CD4-positive, alpha-beta T cell (primary cell): ENCODE data around the gene KMT2C. TPM values are rescaled to one million over a fixed set of nuclear protein-coding genes. Genes with fewer than 3 reads are reported as not detected.

ENCODE experiments used
- ATAC-seq: fragments of 200-7000 bp; cut with Tn5 transposase; one replicate; pipeline ENCODE4 v1.10.0; 2022; ENCODE audit warnings: mild to moderate bottlenecking; ENCODE audit not compliant: poor library complexity
- CTCF ChIA-PET: fragments of 350-600 bp; sonication (Branson Sonifier 250); formaldehyde crosslinking; loops from one replicate; lab custom pipeline; 2021; ENCODE audit warnings: antibody characterized with exemption, inconsistent platforms; lab: Charles Lee
- POLR2A ChIA-PET: fragments of 350-600 bp; sonication (Branson Sonifier 250); formaldehyde crosslinking; loops from one replicate; lab custom pipeline; 2021; ENCODE audit warnings: antibody characterized with exemption, inconsistent platforms; lab: Charles Lee
- DNase-seq, 14 experiments: peaks; one replicate each; pipeline ENCODE4 v3.0.0-alpha.2; 2013 to 2020; ENCODE audit warnings: mixed read lengths in 2 of 14
- H3K27ac ChIP-seq, 2 donors: one replicate each; pipeline versions ENCODE4 v1.5.1 to v1.7.0; 2013; ENCODE audit warnings: low read length in 2 of 2, low read depth in 1 of 2, mild to moderate bottlenecking in 1 of 2
- H3K27me3 ChIP-seq, 2 experiments: 1 replicate in 1 of 2; 2 replicates in 1 of 2; pipeline versions ENCODE4 v1.6.1 to v1.7.0; 2013; ENCODE audit warnings: low read length in 2 of 2, control low read depth in 1 of 2, mild to moderate bottlenecking in 1 of 2, moderate library complexity in 1 of 2; ENCODE audit not compliant: insufficient read depth in 2 of 2, control insufficient read depth in 1 of 2
- H3K36me3 ChIP-seq: one replicate; pipeline ENCODE4 v1.6.1; 2013; ENCODE audit warnings: low read length, control low read depth; ENCODE audit not compliant: insufficient read depth
- H3K4me1 ChIP-seq: one replicate; pipeline ENCODE4 v1.6.1; 2013; ENCODE audit warnings: low read length, control low read depth; ENCODE audit not compliant: insufficient read depth
- H3K4me3 ChIP-seq: one replicate; pipeline ENCODE4 v1.5.1; 2013; ENCODE audit warnings: mild to moderate bottlenecking, low read length, moderate library complexity
- H3K9me3 ChIP-seq, 2 experiments: 1 replicate in 1 of 2; 2 replicates in 1 of 2; pipeline versions ENCODE4 v1.6.1 to v1.7.0; 2013; ENCODE audit warnings: low read length in 2 of 2, mild to moderate bottlenecking in 2 of 2, control low read depth in 1 of 2, moderate library complexity in 1 of 2; ENCODE audit not compliant: control insufficient read depth in 1 of 2, insufficient read depth in 1 of 2
- H3K27ac Mint-ChIP-seq: one replicate; pipeline ENCODE4 v1.8.0; 2020; ENCODE audit warnings: mixed read lengths
- H3K27me3 Mint-ChIP-seq: one replicate; pipeline ENCODE4 v1.8.0; 2021; ENCODE audit warnings: mixed read lengths
- H3K36me3 Mint-ChIP-seq: one replicate; pipeline ENCODE4 v1.8.0; 2021; ENCODE audit warnings: low read depth, mixed read lengths
- H3K4me1 Mint-ChIP-seq: one replicate; pipeline ENCODE4 v1.8.0; 2021; ENCODE audit warnings: low read depth, mixed read lengths
- H3K4me3 Mint-ChIP-seq: one replicate; pipeline ENCODE4 v1.8.0; 2020; ENCODE audit warnings: mild to moderate bottlenecking, mixed read lengths
- H3K9me3 Mint-ChIP-seq: one replicate; pipeline ENCODE4 v1.8.0; 2020; ENCODE audit warnings: mixed read lengths
- CTCF ChIP-seq: fragments of 200-600 bp; IDR thresholded peaks from one replicate; pipeline ENCODE4 v1.8.0; 2022; ENCODE audit warnings: antibody characterized with exemption, mild to moderate bottlenecking
- intact Hi-C, 2 experiments: fragments of 100-400 bp; cut with DNase I in 1 of 2; cut with micrococcal nuclease in 1 of 2; formaldehyde crosslinking; loops; one replicate each; pipeline versions ENCODE4 v1.15.1 to v1.9.0; 2023 to 2025; cut with DNase I, micrococcal nuclease
- total RNA-seq, 174 experiments: library from RNA in 2 of 174; stranded (reverse) in 2 of 174; gene quantifications; one replicate each; pipeline ENCODE4 v1.2.3 and lab custom pipeline; 2021 to 2026

The KMT2C gene
- total RNA-seq, 2 experiments from 2014 or later: 113 to 118 TPM

GRCh38 chr7:152463709-152464311 lies 28.0 kb upstream of the KMT2C start:
- Mint-ChIP-seq H3K36me3 (peaks cover 4% of the 10 kb centered on the region), H3K27ac (peak overlapping the region; percentile 74), H3K9me3 (no peaks in the 10 kb centered on the region), H3K27me3 (no peaks in the 10 kb centered on the region), H3K4me3 (peak overlapping the region; percentile 93), H3K4me1 (peaks cover 6% of the 10 kb centered on the region)
- H3K4me3 ChIP-seq: peak overlapping the region; percentile 93
- CTCF ChIA-PET: interaction anchor here (0.9 to 2.5 kb wide), 2 partner anchors 30 to 126 kb away, joined by 3 to 6 read pairs; no protein-coding TSS in a partner anchor
- ATAC-seq (peak; percentile 91), DNase-seq (peak; percentile 99 to 100 (median 100))
- no peak for TF ChIP-seq CTCF
- peaks cover 10% of the 10 kb centered on the region for H3K4me1 ChIP-seq
- H3K9me3 ChIP-seq: no peaks in the 10 kb centered on the region
- peak overlapping the region; percentile 76 to 93 for H3K27ac ChIP-seq
- no peaks in the 10 kb centered on the region for H3K27me3 ChIP-seq
- no peaks in the 10 kb centered on the region for H3K36me3 ChIP-seq
- intact Hi-C loops: loop anchor here (1.0 to 10.0 kb wide), 7 partner anchors 27 to 589 kb away; partner anchors contain the start of genes KMT2C (in 2 of the 2), ACTR3B (in 1 of the 2), PRKAG2 (in 1 of the 2) and XRCC2 (in 1 of the 2)
- POLR2A ChIA-PET: interaction anchor here (0.6 to 2.4 kb wide), 13 partner anchors 21 to 319 kb away, joined by 3 to 31 read pairs (median 4); partner anchors contain the start of gene KMT2C

GRCh38 chr7:152462995-152463708 lies 27.3 kb upstream of the KMT2C start:
- Histone ChIP-seq H3K27ac (peak overlapping the region; percentile 72 to 83), H3K27me3 (no peaks in the 10 kb centered on the region), H3K9me3 (no peaks in the 10 kb centered on the region), H3K4me3 (peak overlapping the region; percentile 93), H3K4me1 (peaks cover 10% of the 10 kb centered on the region), H3K36me3 (no peaks in the 10 kb centered on the region)
- Mint-ChIP-seq H3K4me1 (peaks cover 6% of the 10 kb centered on the region), H3K27me3 (no peaks in the 10 kb centered on the region), H3K27ac (peak overlapping the region; percentile 74), H3K36me3 (peaks cover 4% of the 10 kb centered on the region), H3K9me3 (no peaks in the 10 kb centered on the region), H3K4me3 (peak overlapping the region; percentile 93)
- POLR2A ChIA-PET: interaction anchor here (0.6 to 2.4 kb wide), 12 partner anchors 21 to 319 kb away, joined by 3 to 31 read pairs (median 4); partner anchors contain the start of gene KMT2C
- intact Hi-C loops: loop anchor here (2.0 to 10.0 kb wide), 5 partner anchors 26 to 588 kb away; partner anchors contain the start of genes ACTR3B (in 1 of the 2), KMT2C (in 1 of the 2), PRKAG2 (in 1 of the 2) and XRCC2 (in 1 of the 2)
- DNase-seq (peak in 1 of 14 experiments; percentile 11), ATAC-seq (peak; percentile 0)
- no peak for TF ChIP-seq CTCF
- CTCF ChIA-PET: interaction anchor here (2.5 kb wide), 1 partner anchor 125 kb away, joined by 6 read pairs; no protein-coding TSS in a partner anchor

DNA sequence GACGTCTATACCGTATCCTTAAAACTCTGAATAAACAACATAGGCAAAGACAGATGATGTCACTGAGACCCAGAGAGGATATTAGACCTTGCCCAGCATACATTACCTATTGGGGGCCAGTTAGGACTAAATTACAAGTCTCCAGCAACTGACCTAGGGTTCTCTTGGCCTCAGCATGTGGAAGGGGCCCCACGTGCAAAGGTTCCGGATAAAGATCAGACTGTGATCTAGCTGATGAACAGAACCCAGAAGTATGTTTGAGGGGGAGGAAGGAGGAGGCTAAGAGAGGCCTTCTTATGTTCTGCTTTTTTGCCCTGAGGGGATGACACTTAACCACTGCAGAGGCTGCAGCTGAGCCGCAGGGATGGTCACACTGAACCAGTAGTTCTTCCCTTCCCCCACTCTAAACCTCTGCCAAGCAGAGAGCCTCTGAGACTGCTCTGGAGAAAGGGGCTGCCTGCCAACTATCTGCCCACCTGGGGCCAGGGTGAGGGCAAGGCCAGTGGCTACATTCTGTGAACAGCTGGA lies 24.0 kb upstream of the KMT2C start:
- intact Hi-C loops: loop anchor here (5.0 to 10.0 kb wide), 4 partner anchors 32 to 585 kb away; partner anchors contain the start of genes ACTR3B (in 1 of the 2), PRKAG2 (in 1 of the 2) and XRCC2 (in 1 of the 2)
- Histone ChIP-seq H3K4me3 (no peak overlapping the region), H3K9me3 (no peaks in the 10 kb centered on the region), H3K4me1 (peaks cover 7% of the 10 kb centered on the region), H3K27me3 (no peaks in the 10 kb centered on the region), H3K36me3 (no peaks in the 10 kb centered on the region), H3K27ac (no peak overlapping the region)
- no peak for ATAC-seq
- no peak overlapping the region for H3K27ac Mint-ChIP-seq
- DNase-seq: peak in 3 of 14 experiments; percentile 12 to 34 (median 20)
- ChIA-PET POLR2A (interaction anchor here (0.9 to 1.2 kb wide), 2 partner anchors 23 to 25 kb away, joined by 3 to 4 read pairs; partner anchors contain the start of gene KMT2C), CTCF (interaction anchor here (0.6 kb wide), 1 partner anchor 127 kb away, joined by 4 read pairs; no protein-coding TSS in a partner anchor)
- H3K4me1 Mint-ChIP-seq: peaks cover under 1% of the 10 kb centered on the region
- peak overlapping the region; percentile 20 for H3K4me3 Mint-ChIP-seq
- TF ChIP-seq CTCF: no peak
- H3K36me3 Mint-ChIP-seq: peaks cover under 1% of the 10 kb centered on the region
- no peaks in the 10 kb centered on the region for H3K9me3 Mint-ChIP-seq
- H3K27me3 Mint-ChIP-seq: no peaks in the 10 kb centered on the region
